Measurements from ENCODE around the gene AFAP1L1.

GRCh38 chr5:149379177-149379761 is 107.6 kb downstream of the AFAP1L1 start, which contains the start of gene IL17B:
- TF ChIP-seq ZNF76 (tag by site-specific recombination; IDR thresholded peaks at IDR 0.05; ENCODE audit: borderline replicate concordance, low read depth) (no peak), ZNF777 (tag by site-specific recombination; IDR thresholded peaks at IDR 0.05; ENCODE audit: borderline replicate concordance) (no peak)

All from HEK293 (cell line).